ENCODE results near the gene ALOX15B. TPM values are rescaled to one million over a fixed set of nuclear protein-coding genes. Genes with fewer than 3 reads are reported as not detected.

Gene ALOX15B
- total and polyA plus RNA-seq, 9 donors = 0.23 to 14.9 (median 0.78) TPM; not detected in 1

- no peaks in the 10 kb centered on the region for H3K27me3 ChIP-seq
- intact Hi-C loops (cut with DNase I) = loop anchor here in 2 of 4 donors (10.0 kb wide), 1 partner anchor 308 kb away; no protein-coding TSS in a partner anchor
- no peak overlapping the region for H3K27ac ChIP-seq
Measured at GRCh38 chr17:8052256-8053252, 13.7 kb downstream of the ALOX15B start.

GRCh38 chr17:8053600-8053999 is 14.7 kb downstream of the ALOX15B start:
- Histone ChIP-seq H3K4me1 (ENCODE audit: insufficient read depth) (no peaks in the 10 kb centered on the region), H3K4me3 (no peak overlapping the region), H3K9me3 (no peaks in the 10 kb centered on the region), H3K36me3 (no peaks in the 10 kb centered on the region), H3K27me3 (no peaks in the 10 kb centered on the region), H3K27ac (no peak overlapping the region)
- TF ChIP-seq CTCF (IDR thresholded peaks at IDR 0.05) (no peak), POLR2A (IDR thresholded peaks at IDR 0.05) (no peak)
- intact Hi-C loops (cut with DNase I) = loop anchor here in 2 of 4 donors (10.0 kb wide), 1 partner anchor 309 kb away; no protein-coding TSS in a partner anchor
- 88 to 93% (median 90%) methylated on average over 7 of the region's 7 CpGs for WGBS, 3 donors
- DNase-seq = no peak

More at GRCh38 chr17:8052256-8053252, 13.7 kb downstream of the ALOX15B start:
- whole genome bisulfite sequencing, 3 donors = 86 to 88% (median 87%) methylated on average over 6 of the region's 6 CpGs
- Histone ChIP-seq H3K4me3 (no peak overlapping the region), H3K4me1 (ENCODE audit: insufficient read depth) (no peaks in the 10 kb centered on the region), H3K9me3 (no peaks in the 10 kb centered on the region), H3K36me3 (no peaks in the 10 kb centered on the region)
- TF ChIP-seq CTCF (IDR thresholded peaks at IDR 0.05) (no peak), POLR2A (IDR thresholded peaks at IDR 0.05) (no peak), EP300 (IDR thresholded peaks at IDR 0.05) (no peak)
- no peak for DNase-seq

GRCh38 chr17:8055851-8056231 is 17.0 kb downstream of the ALOX15B start:
- intact Hi-C loops (cut with DNase I) = loop anchor here in 2 of 4 donors (5.0 to 10.0 kb wide), 3 partner anchors 64 to 311 kb away; no protein-coding TSS in a partner anchor
- no peaks in the 10 kb centered on the region for H3K27me3 ChIP-seq
- DNase-seq = peak in 1 of 5 donors; percentile 7
- H3K4me1 ChIP-seq (ENCODE audit: insufficient read depth) = no peaks in the 10 kb centered on the region
- no peak for TF ChIP-seq EP300 (IDR thresholded peaks at IDR 0.05)
- TF ChIP-seq POLR2A (IDR thresholded peaks at IDR 0.05) = no peak
- no peak for TF ChIP-seq CTCF (IDR thresholded peaks at IDR 0.05)
- H3K36me3 ChIP-seq = no peaks in the 10 kb centered on the region
- no peak overlapping the region for H3K4me3 ChIP-seq
- 84 to 88% (median 88%) methylated on average over 3 of the region's 3 CpGs for WGBS, 3 donors
- H3K27ac ChIP-seq = no peak overlapping the region
- H3K9me3 ChIP-seq = no peaks in the 10 kb centered on the region

- DNase-seq = peak in 1 of 5 donors; percentile 8
- no peaks in the 10 kb centered on the region for H3K27me3 ChIP-seq
- H3K4me1 ChIP-seq (ENCODE audit: insufficient read depth) = no peaks in the 10 kb centered on the region
- intact Hi-C loops (cut with DNase I) = loop anchor here in 2 of 4 donors (5.0 to 10.0 kb wide), 3 partner anchors 64 to 312 kb away; no protein-coding TSS in a partner anchor
- H3K36me3 ChIP-seq = no peaks in the 10 kb centered on the region
- TF ChIP-seq POLR2A (IDR thresholded peaks at IDR 0.05) (no peak), CTCF (IDR thresholded peaks at IDR 0.05) (no peak), EP300 (IDR thresholded peaks at IDR 0.05) (no peak)
- H3K9me3 ChIP-seq = no peaks in the 10 kb centered on the region
- H3K27ac ChIP-seq = no peak overlapping the region
- H3K4me3 ChIP-seq = no peak overlapping the region
- WGBS, 3 donors = 35 to 39% (median 37%) methylated on average over 14 of the region's 14 CpGs
Measured at GRCh38 chr17:8056232-8056975, 17.5 kb downstream of the ALOX15B start.
